ENCODE data around the gene SLC37A1. TPM values are rescaled to one million over a fixed set of nuclear protein-coding genes. Genes with fewer than 3 reads are reported as not detected.

Gene SLC37A1
- total and polyA plus RNA-seq, 9 of the 15 experiments (the other 6 are each of a cell fraction or from before 2014, with no cell fraction given): 0.06 to 3.4 (median 0.40) TPM

- TF ChIP-seq MNT (conservative IDR thresholded peaks at IDR 0.05) (no peak), NONO (IDR thresholded peaks at IDR 0.05; ENCODE audit: low read depth in 2 of 2, low read length in 1 of 2) (no peak), TAF7 (tag; IDR thresholded peaks at IDR 0.05) (no peak)
These were observed 50.9 kb downstream of the SLC37A1 start (continued) for GRCh38 chr21:42564561-42564971.

- peaks cover 14 to 37% of the 10 kb centered on the region in 2 experiments; a peak in 4 of 5 replicates for H3K4me1 ChIP-seq (replicated peaks in 1 of 2; ENCODE audit: control insufficient read depth in 2 of 2, insufficient read depth in 2 of 2, low read length in 2 of 2)
- intact Hi-C loops (cut with micrococcal nuclease) (no loop called here), in situ Hi-C loops (cut with MboI) (no loop called here)
- FAIRE-seq (no peak), ATAC-seq (no peak), DNase-seq (ENCODE audit: extremely low read depth in 1 of 4, low spot score in 3 of 4) (no peak)
- no peaks in the 10 kb centered on the region for H3K79me2 ChIP-seq (ENCODE audit: control insufficient read depth, insufficient read depth, low read length)
- CTCF ChIA-PET (ENCODE audit: low intra/inter-chr PET ratio): no interaction called here
- no TSS peak for BruUV-seq (replicated peaks)
- H3K9me3 ChIP-seq (replicated peaks; ENCODE audit: control insufficient read depth, insufficient read depth, low read depth, low read length): no peaks in the 10 kb centered on the region
- no peaks in the 10 kb centered on the region for H3K9me1 ChIP-seq (ENCODE audit: control insufficient read depth, insufficient read depth, low read length)
- no peak overlapping the region for H3K4me2 ChIP-seq (ENCODE audit: insufficient read depth, low read length)
- no peak overlapping the region for H3K27ac ChIP-seq (ENCODE audit: extremely low read depth, low read depth, low read length)
- H3K9ac ChIP-seq (ENCODE audit: insufficient read depth in 1 of 2, low read depth in 2 of 2, low read length in 2 of 2): no peak overlapping the region
- no peak overlapping the region for H2AFZ ChIP-seq (ENCODE audit: low read depth, low read length)
- H3K4me3 ChIP-seq: no peak overlapping the region
- no peaks in the 10 kb centered on the region for H3K36me3 ChIP-seq (ENCODE audit: control insufficient read depth, insufficient read depth, low read length)
- POLR2A ChIA-PET: interaction anchor here (0.6 to 1.7 kb wide), 5 partner anchors 11 to 1102 kb away, joined by 3 to 5 read pairs (median 4); no protein-coding TSS in a partner anchor
- 23% methylated on average over 15 of the region's 16 CpGs for WGBS (ENCODE audit: insufficient coverage, low coverage, missing lambda C conversion rate)
- peaks cover 20 to 83% of the 10 kb centered on the region in 2 experiments for H3K27me3 ChIP-seq (ENCODE audit: control insufficient read depth in 2 of 2, insufficient read depth in 2 of 2, low read length in 2 of 2)
- H4K20me1 ChIP-seq (replicated peaks; ENCODE audit: control insufficient read depth, insufficient read depth, low read length): no peaks in the 10 kb centered on the region
- TF ChIP-seq HINFP (tag; conservative IDR thresholded peaks at IDR 0.05; ENCODE audit: low read depth) (no peak), EZH2 (IDR thresholded peaks at IDR 0.05; ENCODE audit: borderline replicate concordance, low read depth, low read length) (no peak), PCBP1 (IDR thresholded peaks at IDR 0.05; ENCODE audit: low read depth, low read length, poor library complexity, severe bottlenecking) (no peak), ZNF695 (CRISPR knock-in tag; IDR thresholded peaks at IDR 0.05) (no peak), SAP30 (IDR thresholded peaks at IDR 0.05; ENCODE audit: borderline replicate concordance, insufficient read depth, low read depth, low read length, poor library complexity, severe bottlenecking) (no peak), SRSF9 (IDR thresholded peaks at IDR 0.05; ENCODE audit: borderline replicate concordance, low read depth, low read length) (no peak), ZNF224 (CRISPR knock-in tag; IDR thresholded peaks at IDR 0.05) (no peak)
These were observed 51.7 kb downstream of the SLC37A1 start for GRCh38 chr21:42565206-42565810.

Data from K562 (cell line).